Tibial nerve (tissue), 3 donors: ENCODE data around the gene PELI2.

Source experiments
- POLR2A ChIP-seq, 2 donors: fragments of 450-650 bp; IDR thresholded peaks; one replicate each; pipeline ENCODE4 v1.6.1; 2017; ENCODE audit warnings: antibody characterized with exemption in 2 of 2, mild to moderate bottlenecking in 2 of 2, moderate library complexity in 2 of 2
- TF ChIP-seq, protein P1 (sequence below), 5 experiments: fragments of 200-600 bp in 3 of 5; fragments of 450-650 bp in 2 of 5; sonication (generic) in 3 of 5; IDR thresholded peaks; one replicate each; pipeline ENCODE4 v1.5.1; 2016 to 2019; ENCODE audit warnings: antibody characterized with exemption in 5 of 5, mild to moderate bottlenecking in 3 of 5, moderate library complexity in 2 of 5

DNA sequence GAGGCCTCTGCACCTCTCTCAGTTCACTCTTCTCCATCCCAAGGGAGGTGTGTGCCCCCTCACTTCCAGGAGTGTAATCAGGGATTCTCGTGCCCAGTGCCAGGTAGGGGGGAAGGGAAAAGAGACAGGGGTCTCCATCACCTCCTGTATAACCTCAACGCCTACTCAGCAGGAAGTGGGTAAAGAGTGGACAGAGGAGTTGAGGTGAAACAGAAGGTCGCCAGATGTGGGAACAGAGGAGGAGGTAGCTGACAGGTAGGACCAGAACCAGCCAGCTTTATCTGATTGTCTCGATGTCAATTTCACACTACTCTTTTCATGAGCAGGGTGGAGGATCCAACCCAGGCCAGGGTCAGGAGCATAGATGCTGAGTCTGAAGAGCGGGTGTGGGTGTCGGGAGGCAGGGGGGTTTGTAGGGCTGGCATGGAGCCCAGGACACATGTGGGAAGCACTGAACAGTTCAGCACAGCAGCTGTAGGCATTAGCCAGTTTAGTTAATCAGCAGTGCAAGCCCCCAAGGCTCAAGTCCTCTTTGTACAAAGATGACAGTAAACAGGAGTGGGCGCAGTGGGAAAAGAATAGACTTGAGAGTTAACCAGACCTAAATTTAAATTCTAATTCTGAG, 213.5 kb downstream of the PELI2 start:
- TF ChIP-seq POLR2A (IDR thresholded peaks at IDR 0.05): no peak
- TF ChIP-seq, protein P1, sequence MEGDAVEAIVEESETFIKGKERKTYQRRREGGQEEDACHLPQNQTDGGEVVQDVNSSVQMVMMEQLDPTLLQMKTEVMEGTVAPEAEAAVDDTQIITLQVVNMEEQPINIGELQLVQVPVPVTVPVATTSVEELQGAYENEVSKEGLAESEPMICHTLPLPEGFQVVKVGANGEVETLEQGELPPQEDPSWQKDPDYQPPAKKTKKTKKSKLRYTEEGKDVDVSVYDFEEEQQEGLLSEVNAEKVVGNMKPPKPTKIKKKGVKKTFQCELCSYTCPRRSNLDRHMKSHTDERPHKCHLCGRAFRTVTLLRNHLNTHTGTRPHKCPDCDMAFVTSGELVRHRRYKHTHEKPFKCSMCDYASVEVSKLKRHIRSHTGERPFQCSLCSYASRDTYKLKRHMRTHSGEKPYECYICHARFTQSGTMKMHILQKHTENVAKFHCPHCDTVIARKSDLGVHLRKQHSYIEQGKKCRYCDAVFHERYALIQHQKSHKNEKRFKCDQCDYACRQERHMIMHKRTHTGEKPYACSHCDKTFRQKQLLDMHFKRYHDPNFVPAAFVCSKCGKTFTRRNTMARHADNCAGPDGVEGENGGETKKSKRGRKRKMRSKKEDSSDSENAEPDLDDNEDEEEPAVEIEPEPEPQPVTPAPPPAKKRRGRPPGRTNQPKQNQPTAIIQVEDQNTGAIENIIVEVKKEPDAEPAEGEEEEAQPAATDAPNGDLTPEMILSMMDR (IDR thresholded peaks at IDR 0.05): no peak
